Activated naive CD8-positive, alpha-beta T cell treated with anti-CD3 and anti-CD28 coated beads for 36 hours (primary cell): ENCODE data around the gene SNRNP25. TPM values are rescaled to one million over a fixed set of nuclear protein-coding genes. Genes with fewer than 3 reads are reported as not detected.

Experiments
- DNase-seq: peaks from one replicate; pipeline ENCODE4 v3.0.0; 2021
- H3K27ac Mint-ChIP-seq: one replicate; pipeline ENCODE4 v1.8.0; 2022; ENCODE audit warnings: mild to moderate bottlenecking, moderate library complexity, mixed read lengths
- H3K27me3 Mint-ChIP-seq: one replicate; pipeline ENCODE4 v1.8.0; 2022; ENCODE audit warnings: mild to moderate bottlenecking, mixed read lengths
- H3K36me3 Mint-ChIP-seq: one replicate; pipeline ENCODE4 v1.8.0; 2021; ENCODE audit warnings: mild to moderate bottlenecking, mixed read lengths
- H3K4me1 Mint-ChIP-seq: one replicate; pipeline ENCODE4 v1.8.0; 2021; ENCODE audit warnings: mixed read lengths
- H3K4me3 Mint-ChIP-seq: one replicate; pipeline ENCODE4 v1.8.0; 2022; ENCODE audit warnings: mild to moderate bottlenecking, moderate library complexity, mixed read lengths
- H3K9me3 Mint-ChIP-seq: one replicate; pipeline ENCODE4 v1.8.0; 2022; ENCODE audit warnings: mixed read lengths
- total RNA-seq, 2 experiments: library from RNA; stranded (reverse); gene quantifications; one replicate each; pipeline ENCODE4 v1.2.3, GENCODE V29; 2021

SNRNP25 gene
- total RNA-seq, 2 experiments from 2014 or later: 98.4 to 103 TPM

DNA sequence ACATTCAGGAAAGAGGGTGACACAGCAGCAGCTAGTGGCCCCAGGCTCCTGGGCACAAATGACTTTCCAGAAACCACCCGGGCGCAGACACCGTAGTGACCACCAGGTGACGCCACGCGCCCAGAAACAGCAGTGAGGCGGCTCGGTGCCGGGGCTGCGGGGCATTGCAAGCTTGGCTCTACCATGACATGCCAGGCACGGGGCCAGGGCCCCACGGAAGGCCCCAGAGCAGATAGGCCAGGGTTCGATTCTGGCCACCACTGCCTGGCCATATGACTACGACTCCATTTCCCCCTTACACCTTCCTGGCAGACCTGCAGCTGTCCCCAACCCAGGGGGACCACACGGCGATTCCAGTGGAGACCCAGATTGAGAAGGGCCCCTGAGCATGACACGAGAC lies 12.1 kb downstream of the SNRNP25 start:
- Mint-ChIP-seq H3K4me1 (peaks cover 1% of the 10 kb centered on the region), H3K4me3 (no peak overlapping the region), H3K27ac (no peak overlapping the region), H3K27me3 (peaks cover 6% of the 10 kb centered on the region), H3K36me3 (no peaks in the 10 kb centered on the region), H3K9me3 (no peaks in the 10 kb centered on the region)
- peak; percentile 86 for DNase-seq

DNA sequence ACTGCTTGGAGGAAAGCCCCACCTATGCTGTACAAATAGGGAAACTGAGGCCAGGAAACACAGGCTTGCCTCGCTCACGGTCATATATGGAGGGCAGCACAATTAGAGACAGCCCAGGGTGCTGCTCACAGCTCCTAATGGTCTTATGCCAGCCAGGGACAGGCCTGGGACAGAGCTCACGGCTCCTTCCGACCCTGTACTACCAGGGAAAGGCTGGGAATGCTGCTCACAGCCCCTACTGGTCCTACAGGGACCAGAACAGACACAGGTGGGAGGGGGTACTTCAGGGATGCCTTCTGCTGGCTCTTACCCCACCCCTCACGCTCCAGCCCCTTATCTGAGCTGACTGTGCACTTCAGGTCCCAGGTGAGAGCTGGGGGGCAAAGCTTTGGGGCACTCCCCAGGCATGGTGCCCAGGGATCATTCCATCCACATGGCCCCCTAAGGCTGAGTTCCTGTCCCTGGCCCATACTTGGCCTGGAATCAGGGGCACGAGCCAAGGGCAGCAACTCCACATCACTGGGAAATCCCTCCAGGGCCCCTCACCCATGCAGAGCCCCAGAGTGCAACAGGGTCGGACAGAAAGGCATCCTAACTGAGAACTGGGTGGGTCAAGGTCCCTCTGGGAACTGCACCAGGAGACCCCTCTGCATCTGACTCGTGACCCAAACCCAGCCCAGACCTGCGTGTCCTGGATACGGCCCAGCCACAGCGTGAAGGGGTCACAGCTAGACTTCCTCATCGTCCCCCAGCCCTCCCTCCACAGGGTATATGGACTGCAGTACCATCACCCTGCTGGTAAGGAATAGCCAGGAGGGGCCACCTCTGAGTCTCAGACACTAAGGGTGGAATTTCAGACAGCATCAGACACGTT lies 12.9 kb downstream of the SNRNP25 start:
- no peak overlapping the region for H3K4me3 Mint-ChIP-seq
- peaks cover 1% of the 10 kb centered on the region for H3K4me1 Mint-ChIP-seq
- H3K27me3 Mint-ChIP-seq: peaks cover 12% of the 10 kb centered on the region
- H3K36me3 Mint-ChIP-seq: no peaks in the 10 kb centered on the region
- H3K9me3 Mint-ChIP-seq: no peaks in the 10 kb centered on the region
- H3K27ac Mint-ChIP-seq: no peak overlapping the region
- DNase-seq: no peak

DNA sequence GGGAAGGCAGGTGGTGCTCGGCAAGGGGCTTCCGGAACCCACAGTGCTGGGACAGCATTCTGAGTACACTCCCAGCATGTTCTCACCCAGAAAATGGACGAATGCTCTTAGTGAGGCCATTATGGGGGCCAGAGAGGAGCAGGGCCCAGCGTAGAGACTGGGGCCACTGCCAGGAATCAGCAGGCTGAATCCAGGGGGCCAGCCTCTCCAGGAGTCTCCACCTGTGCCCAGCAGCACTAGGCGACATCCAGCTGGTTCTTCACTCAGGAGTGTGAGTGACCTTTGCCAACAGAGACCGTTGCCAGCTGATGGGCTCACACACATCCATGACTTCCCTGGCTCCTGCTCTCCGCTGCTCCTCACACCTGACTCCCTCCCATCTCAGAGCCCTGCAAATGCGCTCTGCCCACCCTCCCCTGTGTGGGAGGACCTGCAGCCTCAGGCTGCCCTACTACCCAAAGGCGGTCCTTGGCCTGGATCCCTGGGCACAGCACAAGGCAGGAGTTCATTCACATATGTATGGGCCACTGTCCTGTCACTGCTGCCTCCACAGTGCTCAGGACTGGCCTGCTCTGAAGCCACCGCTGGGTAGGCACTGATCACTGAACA lies 13.7 kb downstream of the SNRNP25 start:
- peaks cover 1% of the 10 kb centered on the region for H3K4me1 Mint-ChIP-seq
- peaks cover 15% of the 10 kb centered on the region for H3K27me3 Mint-ChIP-seq
- no peak for DNase-seq
- H3K9me3 Mint-ChIP-seq: no peaks in the 10 kb centered on the region
- H3K36me3 Mint-ChIP-seq: no peaks in the 10 kb centered on the region
- H3K27ac Mint-ChIP-seq: no peak overlapping the region
- no peak overlapping the region for H3K4me3 Mint-ChIP-seq

DNA sequence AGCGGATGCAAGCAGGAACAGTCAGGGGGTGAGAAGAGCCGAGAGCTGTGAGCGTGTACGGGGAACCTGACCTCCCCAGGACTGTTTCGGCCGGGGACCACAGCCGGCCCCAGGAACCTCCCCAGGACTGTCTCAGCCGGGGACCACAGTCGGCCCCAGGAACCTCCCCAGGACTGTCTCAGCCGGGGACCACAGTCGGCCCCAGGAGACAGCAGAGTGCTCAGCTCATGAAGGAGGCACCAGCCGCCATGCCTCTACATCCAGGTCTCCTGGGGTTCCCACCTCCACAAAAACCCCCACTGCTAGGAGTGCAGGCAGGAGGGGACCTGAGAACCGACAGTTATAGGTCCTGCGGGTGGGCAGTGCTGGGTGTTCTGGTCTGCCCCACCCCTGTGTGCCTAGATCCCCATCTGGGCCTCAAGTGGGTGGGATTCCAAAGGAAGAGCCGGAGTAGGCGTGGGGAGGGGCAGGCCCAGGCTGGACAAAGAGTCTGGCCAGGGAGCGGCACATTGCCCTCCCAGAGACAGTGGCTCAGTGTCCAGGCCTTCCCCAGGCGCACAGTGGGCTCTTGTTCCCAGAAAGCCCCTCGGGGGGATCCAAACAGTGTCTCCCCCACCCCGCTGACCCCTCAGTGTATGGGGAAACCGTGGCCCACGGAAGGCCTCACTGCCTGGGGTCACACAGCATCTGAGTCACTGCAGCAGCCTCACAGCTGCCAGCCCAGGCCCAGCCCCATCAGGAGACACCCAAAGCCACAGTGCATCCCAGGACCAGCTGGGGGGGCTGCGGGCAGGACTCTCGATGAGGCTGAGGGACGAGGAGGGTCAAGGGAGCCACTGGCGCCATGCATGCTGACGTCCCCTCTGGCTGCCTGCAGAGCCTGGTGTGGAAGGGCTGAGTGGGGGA lies 14.5 kb downstream of the SNRNP25 start:
- Mint-ChIP-seq H3K4me1 (peaks cover 4% of the 10 kb centered on the region), H3K27me3 (peaks cover 21% of the 10 kb centered on the region), H3K9me3 (no peaks in the 10 kb centered on the region), H3K27ac (no peak overlapping the region), H3K4me3 (no peak overlapping the region), H3K36me3 (no peaks in the 10 kb centered on the region)
- DNase-seq: no peak

DNA sequence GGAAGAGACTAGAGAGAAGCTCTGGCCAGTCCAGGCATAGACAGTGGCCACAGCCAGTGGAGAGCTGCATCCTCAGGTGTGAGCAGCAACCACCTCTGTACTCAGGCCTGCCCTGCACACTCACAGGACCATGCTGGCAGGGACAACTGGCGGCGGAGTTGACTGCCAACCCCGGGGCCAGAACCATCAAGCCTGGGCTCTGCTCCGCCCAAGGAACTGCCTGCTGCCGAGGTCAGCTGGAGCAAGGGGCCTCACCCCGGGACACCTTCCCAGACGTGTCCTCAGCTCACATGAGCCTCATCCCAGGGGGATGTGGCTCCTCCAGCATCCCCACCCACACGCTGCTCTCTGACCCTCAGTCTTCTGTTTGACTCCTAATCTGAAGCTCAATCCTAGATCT lies 15.6 kb downstream of the SNRNP25 start:
- no peak overlapping the region for H3K27ac Mint-ChIP-seq
- H3K27me3 Mint-ChIP-seq: peaks cover 31% of the 10 kb centered on the region
- no peak for DNase-seq
- peaks cover 4% of the 10 kb centered on the region for H3K4me1 Mint-ChIP-seq
- no peaks in the 10 kb centered on the region for H3K9me3 Mint-ChIP-seq
- no peak overlapping the region for H3K4me3 Mint-ChIP-seq
- no peaks in the 10 kb centered on the region for H3K36me3 Mint-ChIP-seq

DNA sequence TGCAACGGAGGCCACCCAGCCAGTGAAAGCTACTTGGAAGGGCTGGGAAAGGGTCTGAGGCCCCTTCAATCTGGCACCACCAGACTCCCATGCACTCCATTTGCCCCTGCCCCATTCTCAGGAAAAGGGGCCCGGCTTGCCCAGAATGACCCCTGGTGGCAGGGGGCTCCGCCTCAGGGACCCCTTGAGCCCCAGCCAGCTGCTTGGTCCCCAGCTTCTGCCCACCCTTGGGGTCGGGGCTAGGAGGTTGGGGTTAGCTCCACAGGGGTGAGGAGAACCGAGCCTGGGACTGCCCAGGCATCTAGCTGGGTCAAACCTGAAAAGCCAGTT lies 17.5 kb downstream of the SNRNP25 start:
- Mint-ChIP-seq H3K36me3 (no peaks in the 10 kb centered on the region), H3K4me1 (peaks cover 6% of the 10 kb centered on the region), H3K9me3 (no peaks in the 10 kb centered on the region), H3K4me3 (no peak overlapping the region), H3K27me3 (peaks cover 39% of the 10 kb centered on the region), H3K27ac (no peak overlapping the region)
- no peak for DNase-seq

DNA sequence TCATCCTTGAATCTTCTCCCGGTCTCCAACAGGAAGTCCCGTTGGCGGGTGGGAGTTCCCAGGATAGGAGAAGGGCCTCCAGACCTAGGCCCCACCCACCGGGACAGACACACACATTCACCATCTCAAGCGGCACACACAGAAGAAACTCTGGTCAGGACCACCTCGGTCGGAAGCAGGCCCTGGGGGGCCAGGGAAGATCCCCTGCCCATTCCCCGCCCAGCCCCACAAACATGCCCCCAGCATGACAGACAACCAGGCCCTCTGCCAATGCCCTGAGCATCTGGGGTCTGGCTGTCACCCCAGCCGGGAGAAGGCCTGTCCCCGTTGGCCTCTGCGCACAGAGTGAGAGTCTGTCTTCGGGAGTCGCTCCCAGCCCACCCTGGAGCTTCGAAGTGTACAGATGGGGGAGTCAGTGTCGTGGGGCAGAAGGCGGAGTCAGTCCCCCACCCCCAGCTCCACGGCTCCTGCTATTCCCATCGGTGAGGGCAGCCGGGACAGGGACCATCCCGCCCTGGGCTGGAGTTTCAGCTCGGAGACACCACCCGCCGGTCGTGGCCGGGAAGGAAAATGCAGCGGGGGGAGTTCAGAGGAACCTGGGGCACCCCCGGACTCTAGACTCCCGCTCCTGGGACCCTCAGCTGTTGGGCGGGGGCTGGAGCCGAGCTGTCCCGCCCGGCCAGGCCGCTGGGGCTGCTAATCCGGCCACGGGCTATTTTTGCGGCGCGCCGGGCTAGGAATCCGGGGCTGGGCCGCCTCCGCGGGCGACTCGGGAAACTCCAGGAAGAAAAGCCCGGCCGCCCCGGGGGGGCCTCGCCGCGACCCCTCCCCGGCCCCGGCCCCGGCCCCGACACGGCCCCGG lies 18.1 kb downstream of the SNRNP25 start:
- H3K4me1 Mint-ChIP-seq: peaks cover 11% of the 10 kb centered on the region
- H3K9me3 Mint-ChIP-seq: no peaks in the 10 kb centered on the region
- no peak for DNase-seq
- H3K4me3 Mint-ChIP-seq: no peak overlapping the region
- peaks cover 39% of the 10 kb centered on the region for H3K27me3 Mint-ChIP-seq
- no peak overlapping the region for H3K27ac Mint-ChIP-seq
- H3K36me3 Mint-ChIP-seq: no peaks in the 10 kb centered on the region

DNA sequence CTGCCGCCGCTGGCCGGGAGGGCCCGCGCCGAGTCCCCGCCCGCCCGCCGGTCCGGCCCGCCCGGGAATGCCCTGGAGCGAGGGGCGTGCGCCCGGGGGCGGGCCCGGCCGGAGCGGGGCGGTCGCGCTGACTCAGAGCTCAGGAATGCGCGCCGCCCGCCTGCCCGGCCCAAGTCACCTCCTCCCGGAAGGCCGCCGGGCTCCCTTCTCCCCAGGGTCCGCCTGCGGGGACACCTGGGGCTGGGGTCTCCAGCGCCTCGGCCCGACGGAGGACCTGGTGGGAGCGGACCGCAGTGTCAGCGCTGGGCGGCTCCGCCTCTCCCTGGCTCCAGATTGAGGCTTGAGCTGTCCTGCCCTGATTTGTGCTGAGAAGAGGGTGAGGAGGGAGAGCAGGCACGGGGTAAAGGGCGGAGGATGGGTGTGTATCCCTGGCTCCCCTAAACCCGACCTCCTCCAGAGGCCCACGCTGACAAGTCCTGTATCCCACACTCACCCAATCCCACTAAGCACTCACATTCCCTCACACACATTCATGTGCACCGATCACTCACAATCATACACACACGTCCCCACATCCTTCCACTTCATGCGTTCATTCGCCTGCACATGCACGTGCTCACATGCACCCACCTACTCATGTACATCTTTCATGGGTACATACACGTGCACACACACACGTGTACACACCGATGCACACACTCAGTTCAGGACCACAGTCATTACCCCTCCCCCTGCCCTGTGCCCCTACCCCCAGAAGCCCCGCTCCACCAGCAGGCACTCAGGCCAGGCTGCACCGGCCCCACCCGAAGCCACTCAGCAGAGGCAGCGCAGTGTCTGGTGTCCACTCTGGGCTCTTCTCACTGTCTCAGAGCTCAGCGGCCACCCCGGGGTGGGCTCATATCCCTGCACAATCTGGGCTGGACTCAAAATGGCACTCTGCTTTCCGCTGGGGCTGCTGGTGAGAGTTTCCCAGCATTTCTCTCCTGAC lies 19.2 kb downstream of the SNRNP25 start, which contains the start of gene RHBDF1:
Gene RHBDF1 (minus strand): TSS at position 71 of the 988 bp plus-strand sequence. CDS start 7,616 bp downstream, outside the sequence.
- Mint-ChIP-seq H3K4me3 (peak within 1 kb of the TSS; percentile 5), H3K9me3 (no peaks in the 10 kb centered on the region), H3K27ac (no peak within 1 kb of the TSS), H3K27me3 (peaks cover 39% of the 10 kb centered on the region), H3K36me3 (no peaks in the 10 kb centered on the region), H3K4me1 (peaks cover 17% of the 10 kb centered on the region)
- DNase-seq: peak; percentile 55

DNA sequence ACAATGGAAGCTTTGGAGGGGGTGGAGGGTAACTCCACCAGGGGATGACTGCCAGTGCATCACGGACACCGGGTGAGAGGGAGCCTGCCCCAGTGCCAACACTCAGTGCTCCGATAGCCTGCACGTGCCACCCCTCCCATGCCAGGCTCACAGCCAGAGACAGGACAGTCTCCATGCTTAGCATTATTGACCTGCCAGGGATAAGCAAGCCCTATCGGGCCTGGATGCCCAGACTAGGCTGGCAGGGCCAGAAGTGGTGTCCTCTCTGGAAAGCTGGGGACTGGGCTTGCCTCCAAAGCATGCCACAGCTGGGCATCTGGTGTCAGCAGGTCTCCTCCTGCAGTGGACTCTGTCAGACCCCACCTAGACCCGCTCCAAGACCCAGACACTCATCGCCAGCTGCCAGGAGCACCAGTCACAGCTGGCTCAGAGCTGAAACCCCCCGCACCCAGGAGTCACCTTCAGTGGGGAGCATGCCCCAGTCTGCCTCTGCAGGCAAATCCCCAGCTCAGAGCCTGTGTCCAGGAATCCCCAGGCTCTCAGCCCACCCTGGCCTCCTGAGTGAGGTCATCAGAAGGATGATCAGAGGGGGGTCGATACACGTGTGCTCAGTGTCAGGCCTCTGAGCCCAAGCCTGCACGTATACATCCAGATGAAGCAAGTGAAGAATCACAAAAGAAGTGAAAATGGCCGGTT lies 20.6 kb downstream of the SNRNP25 start:
- Mint-ChIP-seq H3K4me3 (no peak overlapping the region), H3K27me3 (peaks cover 39% of the 10 kb centered on the region), H3K9me3 (no peaks in the 10 kb centered on the region), H3K36me3 (no peaks in the 10 kb centered on the region), H3K4me1 (peaks cover 24% of the 10 kb centered on the region), H3K27ac (no peak overlapping the region)
- no peak for DNase-seq

DNA sequence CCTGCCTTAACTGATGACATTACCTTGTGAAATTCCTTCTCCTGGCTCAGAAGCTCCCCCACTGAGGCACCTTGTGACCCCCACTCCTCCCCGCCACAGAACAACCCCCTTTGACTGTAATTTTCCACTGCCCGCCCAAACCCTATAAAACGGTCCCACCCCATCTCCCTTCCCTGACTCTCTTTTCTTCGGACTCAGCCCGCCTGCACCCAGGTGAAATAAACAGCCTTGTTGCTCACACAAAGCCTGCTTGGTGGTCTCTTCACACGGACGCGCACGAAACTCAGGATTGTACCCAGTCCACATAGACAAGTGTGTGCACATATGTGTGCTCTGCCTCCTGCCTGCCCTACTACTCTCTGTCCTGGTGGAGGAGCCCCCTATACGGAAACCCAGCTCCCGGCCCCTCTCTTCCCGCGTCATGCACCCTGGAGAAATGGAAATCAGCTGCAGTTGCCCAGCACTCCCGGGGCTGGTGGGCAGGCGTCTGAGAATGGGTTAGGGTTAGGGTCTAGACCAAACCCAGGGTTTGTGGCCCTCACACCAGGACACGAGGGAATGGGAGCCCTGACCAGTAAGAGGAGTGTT lies 21.2 kb downstream of the SNRNP25 start:
- Mint-ChIP-seq H3K27me3 (peaks cover 35% of the 10 kb centered on the region), H3K36me3 (peaks cover 4% of the 10 kb centered on the region), H3K4me1 (peaks cover 26% of the 10 kb centered on the region), H3K27ac (no peak overlapping the region), H3K9me3 (no peaks in the 10 kb centered on the region), H3K4me3 (no peak overlapping the region)
- no peak for DNase-seq

DNA sequence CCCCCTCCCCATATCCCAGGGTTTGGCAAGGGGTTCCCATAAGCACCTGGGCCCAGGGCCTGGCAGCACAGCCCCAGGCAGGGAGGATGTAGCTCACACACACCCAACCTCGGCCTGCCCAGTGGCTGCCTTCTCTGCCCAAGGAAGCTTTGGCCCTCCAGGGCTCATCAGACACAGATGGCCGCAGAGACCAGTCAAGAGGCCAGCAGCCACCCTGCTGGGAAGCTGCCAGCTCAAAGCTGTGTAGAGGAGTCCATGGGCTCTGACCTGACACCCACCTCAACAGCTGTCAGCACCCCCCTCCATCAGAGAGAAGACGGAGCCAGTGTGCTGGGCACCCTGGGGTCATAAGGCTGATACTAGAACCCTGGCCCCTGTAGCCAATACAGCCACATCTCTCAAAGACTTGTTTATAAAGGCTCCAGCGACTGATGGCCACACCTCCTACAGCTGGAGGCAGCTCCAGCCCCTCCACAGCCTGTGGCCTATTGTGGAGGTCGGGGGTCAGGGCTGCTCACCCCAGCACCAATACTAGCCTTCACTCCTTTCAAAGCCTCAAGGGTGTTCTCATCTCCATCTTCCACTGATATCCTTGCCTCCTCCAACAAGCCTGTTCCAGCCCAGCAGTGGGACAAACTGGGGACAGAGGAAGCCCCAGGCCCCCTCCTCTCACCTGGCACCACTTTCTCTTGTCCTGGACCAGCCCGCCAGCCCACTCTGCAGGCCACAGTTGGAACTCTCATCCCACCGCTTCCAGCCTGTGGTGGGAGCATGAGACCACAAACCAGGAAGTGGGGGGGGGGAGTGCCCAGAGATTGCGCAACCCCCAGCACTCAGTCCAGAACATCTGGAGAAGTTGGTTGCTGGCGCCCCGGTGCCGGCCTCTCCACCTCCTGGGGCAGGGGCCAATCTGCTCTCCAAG lies 22.2 kb downstream of the SNRNP25 start:
- H3K4me1 Mint-ChIP-seq: peaks cover 26% of the 10 kb centered on the region
- H3K36me3 Mint-ChIP-seq: peaks cover 4% of the 10 kb centered on the region
- no peak overlapping the region for H3K27ac Mint-ChIP-seq
- H3K4me3 Mint-ChIP-seq: peak overlapping the region; percentile 78
- peaks cover 32% of the 10 kb centered on the region for H3K27me3 Mint-ChIP-seq
- H3K9me3 Mint-ChIP-seq: no peaks in the 10 kb centered on the region
- DNase-seq: no peak
